ENCODE results near the gene FGF1. TPM values are rescaled to one million over a fixed set of nuclear protein-coding genes. Genes with fewer than 3 reads are reported as not detected.

FGF1 gene
- total and polyA plus RNA-seq, 3 donors from 2014 or later: 1.9 to 4.4 (median 2.2) TPM

DNA sequence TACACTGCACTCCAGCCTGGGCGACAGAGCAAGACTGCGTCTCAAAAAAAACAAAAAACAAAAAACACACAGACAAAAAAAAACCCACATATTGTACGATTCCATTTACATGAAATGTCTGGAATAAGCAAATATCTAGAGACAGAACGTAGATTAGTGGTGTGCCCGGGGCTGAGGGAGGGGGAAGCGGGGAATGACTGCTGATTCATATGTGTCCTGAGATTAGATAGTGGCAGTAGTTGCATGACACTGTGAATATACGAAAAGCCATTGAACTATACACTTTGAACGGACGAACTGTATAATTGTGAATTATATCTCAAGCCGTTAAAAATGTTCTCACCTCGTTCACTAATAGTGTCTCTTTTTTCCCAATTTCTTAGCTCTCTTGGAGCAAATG is 23.9 kb downstream of the FGF1 start:
- DNase-seq: no peak
- Histone ChIP-seq H3K4me3 (no peak overlapping the region), H3K9me3 (no peaks in the 10 kb centered on the region), H3K27ac (no peak overlapping the region), H3K4me1 (no peaks in the 10 kb centered on the region), H3K27me3 (no peaks in the 10 kb centered on the region), H3K36me3 (ENCODE audit: low read depth, missing control alignments) (no peaks in the 10 kb centered on the region)
- intact Hi-C loops (cut with DNase I; ENCODE audit: low total_unique reads): no loop called here
- TF ChIP-seq POLR2A (IDR thresholded peaks at IDR 0.05) (no peak), CTCF (IDR thresholded peaks at IDR 0.05) (no peak)
- WGBS, 2 donors: 82 to 93% methylated on average over 11 of the region's 11 CpGs

GRCh38 chr5:142661143-142661542 is 24.7 kb downstream of the FGF1 start:
- no peak overlapping the region for H3K27ac ChIP-seq
- H3K4me1 ChIP-seq: peaks cover 3% of the 10 kb centered on the region
- no peak overlapping the region for H3K4me3 ChIP-seq
- TF ChIP-seq CTCF (IDR thresholded peaks at IDR 0.05): no peak
- TF ChIP-seq POLR2A (IDR thresholded peaks at IDR 0.05): no peak
- DNase-seq: no peak
- intact Hi-C loops (cut with DNase I; ENCODE audit: low total_unique reads): no loop called here
- no peaks in the 10 kb centered on the region for H3K27me3 ChIP-seq
- no peaks in the 10 kb centered on the region for H3K9me3 ChIP-seq
- WGBS, 2 donors: 94 to 95% methylated on average over 2 of the region's 2 CpGs
- H3K36me3 ChIP-seq (ENCODE audit: low read depth, missing control alignments): no peaks in the 10 kb centered on the region

- H3K27ac ChIP-seq: no peak overlapping the region
- TF ChIP-seq POLR2A (IDR thresholded peaks at IDR 0.05): no peak
- TF ChIP-seq CTCF (IDR thresholded peaks at IDR 0.05): no peak
- H3K4me1 ChIP-seq: peaks cover 6% of the 10 kb centered on the region
- no peaks in the 10 kb centered on the region for H3K27me3 ChIP-seq
- no peak for DNase-seq
- intact Hi-C loops (cut with DNase I; ENCODE audit: low total_unique reads): no loop called here
- H3K9me3 ChIP-seq: no peaks in the 10 kb centered on the region
- no peak overlapping the region for H3K4me3 ChIP-seq
- H3K36me3 ChIP-seq (ENCODE audit: low read depth, missing control alignments): no peaks in the 10 kb centered on the region
These were observed 25.2 kb downstream of the FGF1 start for GRCh38 chr5:142660731-142661130.

GRCh38 chr5:142660196-142660595 is 25.7 kb downstream of the FGF1 start:
- no peak for DNase-seq
- H3K27me3 ChIP-seq: no peaks in the 10 kb centered on the region
- TF ChIP-seq CTCF (IDR thresholded peaks at IDR 0.05): no peak
- 93 to 94% methylated on average over 5 to 10 of the region's 10 CpGs for WGBS, 2 donors
- H3K4me1 ChIP-seq: peaks cover 7% of the 10 kb centered on the region
- no peak overlapping the region for H3K27ac ChIP-seq
- H3K4me3 ChIP-seq: no peak overlapping the region
- intact Hi-C loops (cut with DNase I; ENCODE audit: low total_unique reads): no loop called here
- H3K36me3 ChIP-seq (ENCODE audit: low read depth, missing control alignments): no peaks in the 10 kb centered on the region
- no peaks in the 10 kb centered on the region for H3K9me3 ChIP-seq

DNA sequence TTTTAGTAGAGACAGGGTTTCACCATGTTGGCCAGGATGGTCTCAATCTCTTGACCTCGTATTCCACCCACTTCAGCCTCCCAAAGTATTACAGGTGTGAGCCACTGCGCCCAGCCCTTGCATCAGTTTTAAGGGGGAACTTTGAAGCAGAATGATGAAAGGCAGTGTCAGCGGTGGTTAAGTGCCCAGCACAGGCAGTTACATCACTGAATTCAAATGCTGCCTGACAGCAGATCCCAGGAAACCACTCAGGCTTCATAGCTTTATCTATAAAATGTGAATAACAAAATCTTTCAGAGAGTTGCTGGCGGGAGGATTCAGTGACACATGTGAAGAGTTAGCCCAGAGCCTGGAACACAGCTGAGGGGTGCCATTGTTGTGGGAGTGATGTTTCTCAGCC is 26.5 kb downstream of the FGF1 start:
- H3K4me3 ChIP-seq: no peak overlapping the region
- 93 to 98% methylated on average over 4 of the region's 4 CpGs for WGBS, 2 donors
- TF ChIP-seq POLR2A (IDR thresholded peaks at IDR 0.05) (no peak), CTCF (IDR thresholded peaks at IDR 0.05) (no peak)
- no peak for DNase-seq
- H3K36me3 ChIP-seq (ENCODE audit: low read depth, missing control alignments): no peaks in the 10 kb centered on the region
- no peaks in the 10 kb centered on the region for H3K9me3 ChIP-seq
- H3K27me3 ChIP-seq: no peaks in the 10 kb centered on the region
- intact Hi-C loops (cut with DNase I; ENCODE audit: low total_unique reads): no loop called here
- H3K27ac ChIP-seq: no peak overlapping the region
- H3K4me1 ChIP-seq: peaks cover 15% of the 10 kb centered on the region
